Measurements from ENCODE around the gene DYNC2I2.

DNA sequence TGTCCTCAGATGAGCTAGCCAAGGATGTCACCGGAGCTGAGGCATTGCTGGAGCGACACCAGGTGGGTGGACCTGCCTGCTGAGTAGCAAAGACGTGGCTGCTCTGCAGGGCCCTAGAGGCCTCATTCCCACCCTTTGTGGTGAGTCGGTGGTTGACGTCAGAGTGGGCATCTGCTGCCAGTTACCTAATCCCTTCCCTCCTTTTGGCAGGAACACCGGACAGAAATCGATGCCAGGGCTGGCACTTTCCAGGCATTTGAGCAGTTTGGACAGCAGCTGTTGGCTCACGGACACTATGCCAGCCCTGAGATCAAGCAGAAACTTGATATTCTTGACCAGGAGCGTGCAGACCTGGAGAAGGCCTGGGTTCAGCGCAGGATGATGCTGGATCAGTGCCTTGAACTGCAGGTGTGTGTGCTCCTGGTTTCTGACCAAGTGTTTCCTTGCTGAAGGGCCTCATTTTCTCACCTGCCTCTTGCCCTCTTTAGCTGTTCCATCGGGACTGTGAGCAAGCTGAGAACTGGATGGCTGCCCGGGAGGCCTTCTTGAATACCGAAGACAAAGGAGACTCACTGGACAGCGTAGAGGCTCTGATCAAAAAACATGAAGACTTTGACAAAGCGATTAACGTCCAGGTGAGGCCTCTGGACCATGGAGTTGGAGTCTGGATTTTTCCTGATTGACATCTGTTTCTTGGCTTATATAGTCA lies 48.9 kb downstream of the DYNC2I2 start:
- no peak for TF ChIP-seq CTCF (IDR thresholded peaks at IDR 0.05)
- no peak for TF ChIP-seq POLR2A (IDR thresholded peaks at IDR 0.05)

All from lower leg skin (tissue), 3 donors.